Measurements from ENCODE around the gene IL11.

GRCh38 chr19:55324662-55325061 is 45.6 kb downstream of the IL11 start:
- TF ChIP-seq, protein P1, sequence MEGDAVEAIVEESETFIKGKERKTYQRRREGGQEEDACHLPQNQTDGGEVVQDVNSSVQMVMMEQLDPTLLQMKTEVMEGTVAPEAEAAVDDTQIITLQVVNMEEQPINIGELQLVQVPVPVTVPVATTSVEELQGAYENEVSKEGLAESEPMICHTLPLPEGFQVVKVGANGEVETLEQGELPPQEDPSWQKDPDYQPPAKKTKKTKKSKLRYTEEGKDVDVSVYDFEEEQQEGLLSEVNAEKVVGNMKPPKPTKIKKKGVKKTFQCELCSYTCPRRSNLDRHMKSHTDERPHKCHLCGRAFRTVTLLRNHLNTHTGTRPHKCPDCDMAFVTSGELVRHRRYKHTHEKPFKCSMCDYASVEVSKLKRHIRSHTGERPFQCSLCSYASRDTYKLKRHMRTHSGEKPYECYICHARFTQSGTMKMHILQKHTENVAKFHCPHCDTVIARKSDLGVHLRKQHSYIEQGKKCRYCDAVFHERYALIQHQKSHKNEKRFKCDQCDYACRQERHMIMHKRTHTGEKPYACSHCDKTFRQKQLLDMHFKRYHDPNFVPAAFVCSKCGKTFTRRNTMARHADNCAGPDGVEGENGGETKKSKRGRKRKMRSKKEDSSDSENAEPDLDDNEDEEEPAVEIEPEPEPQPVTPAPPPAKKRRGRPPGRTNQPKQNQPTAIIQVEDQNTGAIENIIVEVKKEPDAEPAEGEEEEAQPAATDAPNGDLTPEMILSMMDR (IDR thresholded peaks at IDR 0.05; ENCODE audit: poor library complexity), result no peak
- no peak for TF ChIP-seq EZH2phosphoT487 (IDR thresholded peaks at IDR 0.05; ENCODE audit: low read depth, severe bottlenecking, unreplicated experiment)
- no peak for TF ChIP-seq EZH2 (IDR thresholded peaks at IDR 0.05; ENCODE audit: borderline replicate concordance)

All from hepatocyte (in vitro differentiated cells).